ENCODE results near the gene TRMT11. TPM values are rescaled to one million over a fixed set of nuclear protein-coding genes. Genes with fewer than 3 reads are reported as not detected.

TRMT11 gene
- polyA plus RNA-seq, 3 donors, result 2.1 to 3.3 (median 2.1) TPM

DNA sequence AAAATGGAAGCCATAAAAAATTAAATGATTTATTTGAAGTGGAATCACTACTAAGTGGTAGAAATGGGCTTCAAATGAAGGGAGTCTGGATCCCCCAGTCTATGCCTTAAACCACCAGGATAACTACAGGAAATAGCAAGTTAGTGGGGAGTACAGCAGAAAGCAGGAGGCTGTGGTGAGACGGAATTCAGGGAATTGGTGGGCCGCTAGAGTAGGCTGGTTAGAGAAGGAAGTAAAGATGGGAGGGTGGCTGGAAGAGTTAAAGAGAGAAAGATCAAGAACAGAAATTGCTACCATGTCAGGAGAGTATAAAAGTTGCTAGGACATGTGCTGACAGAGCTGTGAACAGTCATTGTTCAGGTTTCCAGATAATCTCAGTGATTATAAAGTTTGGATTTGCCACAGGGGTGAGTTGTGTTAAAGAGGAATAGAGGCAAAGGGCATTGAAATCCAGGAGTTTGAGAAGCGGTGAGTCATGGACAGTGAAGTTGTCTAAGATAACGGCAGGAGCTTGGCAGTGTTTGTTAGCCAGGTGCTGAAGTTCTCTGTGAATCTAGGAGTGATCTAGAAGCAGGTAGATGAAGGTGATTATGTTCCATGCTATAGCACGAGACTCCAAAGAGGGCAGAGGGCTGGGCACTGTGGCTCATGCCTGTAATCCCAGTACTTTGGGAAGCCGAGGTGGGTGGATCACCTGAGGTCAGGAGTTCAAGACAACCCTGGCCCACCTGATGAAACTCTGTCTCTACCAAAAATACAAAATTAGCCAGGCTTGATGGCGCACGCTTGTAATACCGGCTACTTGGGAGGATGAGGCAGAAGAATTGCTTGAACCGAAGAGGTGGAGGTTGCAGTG, 43.4 kb upstream of the TRMT11 start:
- intact Hi-C loops (cut with micrococcal nuclease), result no loop called here

More for the DNA sequence above, 43.4 kb upstream of the TRMT11 start:
- H3K9me3 Mint-ChIP-seq, result no peaks in the 10 kb centered on the region
- H3K4me2 ChIP-seq (replicated peaks; ENCODE audit: extremely low read depth, low read length, poor library complexity, severe bottlenecking), result no peak overlapping the region
- DNase-seq, result no peak
- H3K9ac ChIP-seq (ENCODE audit: insufficient read depth, low read length, poor library complexity, severe bottlenecking), result no peak overlapping the region
- no peak overlapping the region for H3K27ac ChIP-seq (ENCODE audit: low read depth in 1 of 2, low read length in 2 of 2)
- H2AFZ ChIP-seq (ENCODE audit: insufficient read depth, low read depth, low read length, poor library complexity, severe bottlenecking), result no peak overlapping the region
- no peaks in the 10 kb centered on the region for H4K20me1 ChIP-seq (ENCODE audit: insufficient read depth, low read length)
- H3K4me3 ChIP-seq (replicated peaks in 1 of 3; ENCODE audit: low read depth in 2 of 3, low read length in 3 of 3), result no peak overlapping the region
- H3K27me3 ChIP-seq (ENCODE audit: control insufficient read depth in 2 of 2, insufficient read depth in 2 of 2, low read length in 2 of 2), result no peaks in the 10 kb centered on the region
- no peaks in the 10 kb centered on the region for H3K36me3 ChIP-seq (replicated peaks in 1 of 2; ENCODE audit: control insufficient read depth in 1 of 2, insufficient read depth in 2 of 2, low read length in 2 of 2)
- peak overlapping the region in 1 of 7 donors; percentile 12 for H3K27ac Mint-ChIP-seq
- no peak overlapping the region for H3K4me3 Mint-ChIP-seq
- no peaks in the 10 kb centered on the region for H3K9me3 ChIP-seq (replicated peaks in 1 of 2; ENCODE audit: control insufficient read depth in 1 of 2, insufficient read depth in 1 of 2, low read length in 2 of 2)
- peaks cover 8 to 21% of the 10 kb centered on the region in 2 donors for H3K4me1 ChIP-seq (ENCODE audit: control insufficient read depth in 1 of 2, insufficient read depth in 2 of 2, low read length in 2 of 2)
- TF ChIP-seq, protein P1, sequence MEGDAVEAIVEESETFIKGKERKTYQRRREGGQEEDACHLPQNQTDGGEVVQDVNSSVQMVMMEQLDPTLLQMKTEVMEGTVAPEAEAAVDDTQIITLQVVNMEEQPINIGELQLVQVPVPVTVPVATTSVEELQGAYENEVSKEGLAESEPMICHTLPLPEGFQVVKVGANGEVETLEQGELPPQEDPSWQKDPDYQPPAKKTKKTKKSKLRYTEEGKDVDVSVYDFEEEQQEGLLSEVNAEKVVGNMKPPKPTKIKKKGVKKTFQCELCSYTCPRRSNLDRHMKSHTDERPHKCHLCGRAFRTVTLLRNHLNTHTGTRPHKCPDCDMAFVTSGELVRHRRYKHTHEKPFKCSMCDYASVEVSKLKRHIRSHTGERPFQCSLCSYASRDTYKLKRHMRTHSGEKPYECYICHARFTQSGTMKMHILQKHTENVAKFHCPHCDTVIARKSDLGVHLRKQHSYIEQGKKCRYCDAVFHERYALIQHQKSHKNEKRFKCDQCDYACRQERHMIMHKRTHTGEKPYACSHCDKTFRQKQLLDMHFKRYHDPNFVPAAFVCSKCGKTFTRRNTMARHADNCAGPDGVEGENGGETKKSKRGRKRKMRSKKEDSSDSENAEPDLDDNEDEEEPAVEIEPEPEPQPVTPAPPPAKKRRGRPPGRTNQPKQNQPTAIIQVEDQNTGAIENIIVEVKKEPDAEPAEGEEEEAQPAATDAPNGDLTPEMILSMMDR (IDR thresholded peaks at IDR 0.05), result no peak
- 95% methylated on average over 9 of the region's 10 CpGs for WGBS (ENCODE audit: insufficient coverage)
- peaks cover 30% of the 10 kb centered on the region for H3K4me1 Mint-ChIP-seq
- peaks cover 0 to 2% (median 0%) of the 10 kb centered on the region in 3 donors for H3K27me3 Mint-ChIP-seq (ENCODE audit: low read depth in 3 of 3)
- no peaks in the 10 kb centered on the region for H3K36me3 Mint-ChIP-seq
- no peaks in the 10 kb centered on the region for H3K79me2 ChIP-seq (ENCODE audit: insufficient read depth, low read length)
